MCF 10A (cell line): Measurements from ENCODE around the gene CCDC57. TPM values are rescaled to one million over a fixed set of nuclear protein-coding genes. Genes with fewer than 3 reads are reported as not detected.
A peak's percentile ranks its signal among the peaks of the same experiment; 100 is the strongest.

Experiments
- BruUV-seq: library from RNA; stranded (reverse); fragments of 400-500 nt; replicated peaks from 2 replicates; lab custom pipeline; 2021; lab: Mats Ljungman, UMichigan
- CTCF ChIA-PET: fragments of 300-600 bp; sonication (Branson Sonifier 250); formaldehyde crosslinking; extraction: SDS; loops from one replicate; lab custom pipeline; 2021; ENCODE audit warnings: antibody characterized with exemption, inconsistent platforms; lab: Yijun Ruan, JAX
- POLR2A ChIA-PET: fragments of 300-600, 350-650 bp; sonication (Branson Sonifier 250); formaldehyde crosslinking; extraction: SDS; loops from one replicate; lab custom pipeline; 2020; ENCODE audit warnings: antibody characterized with exemption, inconsistent platforms; lab: Yijun Ruan, JAX
- DNase-seq: peaks from one replicate; pipeline ENCODE4 v3.0.0-alpha.2; 2018; ENCODE audit not compliant: unreplicated experiment
- H3K27ac Mint-ChIP-seq: one replicate; pipeline ENCODE4 v1.8.0; 2022; ENCODE audit warnings: mild to moderate bottlenecking, low read depth, mixed read lengths; ENCODE audit not compliant: unreplicated experiment
- H3K27me3 Mint-ChIP-seq: one replicate; pipeline ENCODE4 v1.8.0; 2022; ENCODE audit warnings: mixed read lengths; ENCODE audit not compliant: insufficient read depth, unreplicated experiment
- H3K36me3 Mint-ChIP-seq: one replicate; pipeline ENCODE4 v1.8.0; 2022; ENCODE audit warnings: mild to moderate bottlenecking, moderate library complexity, mixed read lengths; ENCODE audit not compliant: insufficient read depth, unreplicated experiment
- H3K4me1 Mint-ChIP-seq: one replicate; pipeline ENCODE4 v1.8.0; 2022; ENCODE audit warnings: mixed read lengths; ENCODE audit not compliant: insufficient read depth, unreplicated experiment
- H3K4me3 Mint-ChIP-seq: one replicate; pipeline ENCODE4 v1.8.0; 2022; ENCODE audit warnings: mild to moderate bottlenecking, moderate library complexity, mixed read lengths; ENCODE audit not compliant: unreplicated experiment
- H3K9me3 Mint-ChIP-seq: one replicate; pipeline ENCODE4 v1.8.0; 2022; ENCODE audit warnings: mixed read lengths; ENCODE audit not compliant: unreplicated experiment
- CTCF ChIP-seq: fragments of 200-600 bp; IDR thresholded peaks from one replicate; pipeline ENCODE4 v1.8.0; 2022; ENCODE audit warnings: antibody characterized with exemption, mild to moderate bottlenecking; ENCODE audit not compliant: unreplicated experiment
- intact Hi-C: fragments of 100-400 bp; cut with micrococcal nuclease; formaldehyde crosslinking; loops from 2 replicates; pipeline ENCODE4 v1.14.1; 2022
- total RNA-seq: library from RNA; stranded (reverse); gene quantifications from 2 replicates; pipeline ENCODE4 v1.2.3, GENCODE V29; 2022

Gene CCDC57
- total RNA-seq, 1 experiment from 2014 or later: 86.8 TPM

- TF ChIP-seq CTCF: peak; percentile 32
- Mint-ChIP-seq H3K9me3 (no peaks in the 10 kb centered on the region), H3K27me3 (no peaks in the 10 kb centered on the region), H3K36me3 (peaks cover 42% of the 10 kb centered on the region), H3K4me1 (no peaks in the 10 kb centered on the region), H3K27ac (peak within 1 kb of the TSS; percentile 66), H3K4me3 (peak within 1 kb of the TSS; percentile 75)
- peak; percentile 94 for DNase-seq
- intact Hi-C loops: loop anchor here (10.0 kb wide), 1 partner anchor 64 kb away; the partner anchor contains the start of genes DCXR and RAC3
- ChIA-PET CTCF (no interaction called here), POLR2A (interaction anchor here (0.6 to 2.9 kb wide), 34 partner anchors 8 to 270 kb away, joined by 3 to 39 read pairs (median 4); partner anchors contain the start of genes CENPX, DUS1L, LRRC45 and MAFG)
- no TSS peak for BruUV-seq
Measured at GRCh38 chr17:82098169-82098938, 114.3 kb downstream of the CCDC57 start, which contains the start of gene FASN. Gene FASN (minus strand): TSS chr17:82098236. CDS start chr17:82096445, 1,791 bp downstream.

GRCh38 chr17:82097919-82098168, 114.8 kb downstream of the CCDC57 start:
- peak overlapping the region; percentile 23 for H3K27ac Mint-ChIP-seq

GRCh38 chr17:82097184-82097918, 115.3 kb downstream of the CCDC57 start:
- Mint-ChIP-seq H3K36me3 (peaks cover 52% of the 10 kb centered on the region), H3K4me3 (peak overlapping the region; percentile 75), H3K27me3 (no peaks in the 10 kb centered on the region), H3K4me1 (no peaks in the 10 kb centered on the region), H3K27ac (peak overlapping the region; percentile 23), H3K9me3 (no peaks in the 10 kb centered on the region)
- ChIA-PET POLR2A (interaction anchor here (0.6 to 3.2 kb wide), 16 partner anchors 9 to 200 kb away, joined by 3 to 39 read pairs (median 6); partner anchors contain the start of genes DUS1L, MAFG and RAC3), CTCF (interaction anchor here (1.2 kb wide), 1 partner anchor 60 kb away, joined by 3 read pairs; no protein-coding TSS in a partner anchor)
- no peak for DNase-seq
- intact Hi-C loops: loop anchor here (10.0 kb wide), 1 partner anchor 63 kb away; the partner anchor contains the start of genes DCXR and RAC3
- TF ChIP-seq CTCF: no peak
- BruUV-seq: TSS peak; percentile 60

More at GRCh38 chr17:82097919-82098168, 114.8 kb downstream of the CCDC57 start:
- TF ChIP-seq CTCF: no peak
- no TSS peak for BruUV-seq
- Mint-ChIP-seq H3K9me3 (no peaks in the 10 kb centered on the region), H3K27me3 (no peaks in the 10 kb centered on the region), H3K4me1 (no peaks in the 10 kb centered on the region), H3K36me3 (peaks cover 47% of the 10 kb centered on the region), H3K4me3 (peak overlapping the region; percentile 75)
- intact Hi-C loops: loop anchor here (10.0 kb wide), 1 partner anchor 63 kb away; the partner anchor contains the start of genes DCXR and RAC3
- ChIA-PET CTCF (no interaction called here), POLR2A (interaction anchor here (1.1 to 3.2 kb wide), 17 partner anchors 9 to 264 kb away, joined by 3 to 39 read pairs (median 6); partner anchors contain the start of genes CENPX, DUS1L, LRRC45 and MAFG)
- DNase-seq: no peak
